Metanephros (tissue), 1 donor: Measurements from ENCODE around the gene CACNG1. TPM values are rescaled to one million over a fixed set of nuclear protein-coding genes. Genes with fewer than 3 reads are reported as not detected.

Experiments
- total RNA-seq: library from RNA; depleted of rRNA; stranded (reverse); fragments of >200 nt; gene quantifications from one replicate; pipeline ENCODE4 v1.2.3, GENCODE V29; 2014

The CACNG1 gene
- total RNA-seq, result 25.8 TPM

DNA sequence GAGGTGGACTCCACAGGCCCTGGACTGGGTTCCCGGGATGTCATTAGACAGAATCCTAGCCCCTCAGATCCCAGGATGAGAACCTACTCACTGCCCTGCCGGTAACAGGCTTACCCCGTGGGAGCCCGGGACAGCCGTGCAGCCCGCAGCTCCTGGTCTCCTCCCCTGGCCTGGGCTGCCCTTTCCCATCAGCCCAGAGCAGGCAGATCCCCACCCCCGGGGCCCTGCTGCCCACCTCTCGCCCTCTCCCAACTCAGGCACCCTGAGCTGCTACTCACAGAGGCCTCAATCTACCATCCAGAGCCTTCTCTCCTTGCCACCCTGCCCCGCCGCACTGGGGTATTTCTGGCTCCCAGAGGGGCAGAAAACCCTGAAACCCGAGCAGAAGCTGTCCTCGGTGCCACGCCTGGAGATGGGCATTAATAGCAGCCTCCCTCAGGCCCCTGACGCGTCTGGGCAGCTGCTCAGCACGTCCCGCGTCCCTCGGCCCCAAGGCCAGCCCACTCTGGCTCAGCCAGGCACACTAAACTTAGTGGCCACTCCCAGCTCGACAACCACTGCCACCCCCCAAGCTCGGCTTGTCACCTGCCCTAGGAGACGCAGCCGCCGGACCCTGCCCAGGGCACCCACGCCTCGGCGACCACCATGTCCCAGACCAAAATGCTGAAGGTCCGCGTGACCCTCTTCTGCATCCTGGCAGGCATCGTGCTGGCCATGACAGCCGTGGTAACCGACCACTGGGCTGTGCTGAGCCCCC lies at the start of gene CACNG1:
TSS of gene CACNG1 (plus strand) at position 539 of the 757 bp plus-strand sequence. CDS start at position 646, 107 bp downstream.

Other genes with a start within 250 kb of the CACNG1 start
- gene CACNG5, start 209.4 kb upstream of the CACNG1 start, total RNA-seq, result 2.5 TPM
- 2.1 TPM for gene CACNG4, start 79.8 kb upstream of the CACNG1 start, total RNA-seq
- gene HELZ, start 200.6 kb downstream of the CACNG1 start, total RNA-seq, result 72.0 TPM